Measurements from ENCODE around the gene DOCK9.

Gene DOCK9

GRCh38 chr13:98797456-98797855 lies 180.4 kb downstream of the DOCK9 start:
- DNase-seq (ENCODE audit: low spot score): no peak

GRCh38 chr13:98796798-98797197 lies 181.1 kb downstream of the DOCK9 start:
- no peak for DNase-seq (ENCODE audit: low spot score)

- no peak for DNase-seq (ENCODE audit: low spot score)
Measured at GRCh38 chr13:98796191-98796590, 181.7 kb downstream of the DOCK9 start.

GRCh38 chr13:98795220-98795619 lies 182.6 kb downstream of the DOCK9 start:
- DNase-seq (ENCODE audit: low spot score): no peak

- no peak for DNase-seq (ENCODE audit: low spot score)
Measured at GRCh38 chr13:98794498-98794897, 183.4 kb downstream of the DOCK9 start.

- DNase-seq (ENCODE audit: low spot score): no peak
Measured at GRCh38 chr13:98792785-98793495, 184.9 kb downstream of the DOCK9 start.

GRCh38 chr13:98792321-98792720 lies 185.5 kb downstream of the DOCK9 start:
- no peak for DNase-seq (ENCODE audit: low spot score)

GRCh38 chr13:98791611-98792010 lies 186.3 kb downstream of the DOCK9 start:
- no peak for DNase-seq (ENCODE audit: low spot score)

GRCh38 chr13:98787996-98788395 lies 189.9 kb downstream of the DOCK9 start:
- DNase-seq (ENCODE audit: low spot score): no peak

- no peak for DNase-seq (ENCODE audit: low spot score)
Measured at GRCh38 chr13:98787173-98787572, 190.7 kb downstream of the DOCK9 start.

- no peak for DNase-seq (ENCODE audit: low spot score)
Measured at GRCh38 chr13:98786023-98786422, 191.8 kb downstream of the DOCK9 start.

- no peak for DNase-seq (ENCODE audit: low spot score)
Measured at GRCh38 chr13:98785405-98785804, 192.5 kb downstream of the DOCK9 start.

GRCh38 chr13:98784666-98785065 lies 193.2 kb downstream of the DOCK9 start:
- no peak for DNase-seq (ENCODE audit: low spot score)

GRCh38 chr13:98783856-98784478 lies 193.9 kb downstream of the DOCK9 start:
- no peak for DNase-seq (ENCODE audit: low spot score)

- DNase-seq (ENCODE audit: low spot score): no peak
Measured at GRCh38 chr13:98782654-98783053, 195.2 kb downstream of the DOCK9 start.

GRCh38 chr13:98781905-98782304 lies 196.0 kb downstream of the DOCK9 start:
- no peak for DNase-seq (ENCODE audit: low spot score)

- no peak for DNase-seq (ENCODE audit: low spot score)
Measured at GRCh38 chr13:98781470-98781869, 196.4 kb downstream of the DOCK9 start.

GRCh38 chr13:98781045-98781444 lies 196.8 kb downstream of the DOCK9 start:
- DNase-seq (ENCODE audit: low spot score): no peak

- DNase-seq (ENCODE audit: low spot score): no peak
Measured at GRCh38 chr13:98780451-98780850, 197.4 kb downstream of the DOCK9 start.

- no peak for DNase-seq (ENCODE audit: low spot score)
Measured at GRCh38 chr13:98779695-98780094, 198.2 kb downstream of the DOCK9 start.

GRCh38 chr13:98778749-98779148 lies 199.1 kb downstream of the DOCK9 start:
- no peak for DNase-seq (ENCODE audit: low spot score)

GRCh38 chr13:98776644-98777043 lies 201.2 kb downstream of the DOCK9 start:
- DNase-seq (ENCODE audit: low spot score): no peak

GRCh38 chr13:98775844-98776598 lies 201.8 kb downstream of the DOCK9 start:
- no peak for DNase-seq (ENCODE audit: low spot score)
